Fibroblast of mammary gland (primary cell): ENCODE results near the gene OMG.
"Not testable (repeated sequence)": the region's sequence is repeated elsewhere in the genome, so short reads cannot be mapped to it uniquely, and the experiment has no call there.

Source experiments
- DNase-seq: peaks from one replicate; pipeline ENCODE4 v3.0.0-alpha.2; 2010; ENCODE audit warnings: low read depth
- H3K4me3 ChIP-seq: 2 replicates; pipeline ENCODE4 v1.5.1; 2011; ENCODE audit warnings: low read depth, mild to moderate bottlenecking, low read length, moderate library complexity; ENCODE audit not compliant: control insufficient read depth
- CTCF ChIP-seq: conservative IDR thresholded peaks from 2 replicates; pipeline ENCODE4 v1.5.1; 2011; ENCODE audit warnings: low read depth, low read length, inconsistent platforms; ENCODE audit not compliant: control insufficient read depth, insufficient read depth

Gene OMG

GRCh38 chr17:31297090-31297489 is at the start of gene OMG:
OMG (minus strand) TSS chr17:31297239; CDS start chr17:31296331, 908 bp downstream.
- no peak within 1 kb of the TSS for H3K4me3 ChIP-seq
- DNase-seq, result no peak
- no peak for TF ChIP-seq CTCF

DNA sequence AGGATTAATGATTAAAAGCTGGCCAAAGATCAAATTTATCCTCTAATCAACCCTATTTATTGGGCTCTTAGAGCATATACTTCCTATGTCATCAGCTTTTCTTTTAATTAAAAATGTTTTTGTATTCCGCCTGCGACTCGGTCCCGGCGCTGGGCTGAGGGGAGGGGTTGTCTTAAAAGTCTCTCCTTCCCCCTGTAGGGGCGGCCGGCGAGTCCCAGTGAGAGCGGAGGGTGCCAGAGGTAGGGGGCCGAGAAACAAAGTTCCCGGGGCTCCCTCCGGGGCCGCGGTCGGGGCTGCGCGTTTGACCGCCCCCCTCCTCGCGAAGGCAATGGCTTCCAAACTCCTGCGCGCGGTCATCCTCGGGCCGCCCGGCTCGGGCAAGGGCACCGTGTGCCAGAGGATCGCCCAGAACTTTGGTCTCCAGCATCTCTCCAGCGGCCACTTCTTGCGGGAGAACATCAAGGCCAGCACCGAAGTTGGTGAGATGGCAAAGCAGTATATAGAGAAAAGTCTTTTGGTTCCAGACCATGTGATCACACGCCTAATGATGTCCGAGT is 48.2 kb upstream of the OMG start:
- DNase-seq, H3K4me3 ChIP-seq: not testable (repeated sequence)

- H3K4me3 ChIP-seq, result no peak overlapping the region
- TF ChIP-seq CTCF, result no peak
- peak; percentile 80 for DNase-seq
These were observed 43.0 kb upstream of the OMG start for GRCh38 chr17:31339906-31340661.

GRCh38 chr17:31329221-31329620 is 32.2 kb upstream of the OMG start:
- TF ChIP-seq CTCF, result no peak
- H3K4me3 ChIP-seq, result no peak overlapping the region
- DNase-seq, result no peak

GRCh38 chr17:31328160-31328535 is 31.1 kb upstream of the OMG start:
- H3K4me3 ChIP-seq, result no peak overlapping the region

DNA sequence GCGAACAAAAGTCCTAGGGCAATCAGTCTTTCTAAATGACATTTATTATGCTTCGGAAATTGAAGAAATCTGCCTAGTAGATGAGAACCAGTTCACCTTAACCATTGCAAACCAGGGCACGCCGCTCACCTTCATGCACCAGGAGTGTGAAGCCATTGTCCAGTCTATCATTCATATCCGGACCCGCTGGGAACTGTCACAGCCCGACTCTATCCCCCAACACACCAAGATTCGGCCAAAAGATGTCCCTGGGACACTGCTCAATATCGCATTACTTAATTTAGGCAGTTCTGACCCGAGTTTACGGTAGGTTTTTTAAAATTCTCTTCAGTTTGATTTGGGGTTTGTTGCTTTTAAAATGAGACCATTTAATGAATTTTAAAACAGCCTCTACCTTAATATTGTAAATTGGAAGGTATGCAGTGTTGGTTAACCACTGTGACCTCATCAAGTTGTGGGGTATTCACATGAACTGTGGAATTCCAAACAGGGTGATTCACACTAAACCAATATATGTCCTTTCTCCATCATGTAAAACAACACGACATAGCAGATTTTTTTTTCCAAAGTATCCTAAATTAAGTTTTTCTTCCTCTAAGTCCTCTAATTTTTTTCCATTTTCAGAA is 30.6 kb upstream of the OMG start:
- DNase-seq, result peak; percentile 93
- H3K4me3 ChIP-seq, result no peak overlapping the region
- TF ChIP-seq CTCF, result no peak

More at GRCh38 chr17:31328160-31328535, 31.1 kb upstream of the OMG start:
- no peak for TF ChIP-seq CTCF
- peak; percentile 84 for DNase-seq

DNA sequence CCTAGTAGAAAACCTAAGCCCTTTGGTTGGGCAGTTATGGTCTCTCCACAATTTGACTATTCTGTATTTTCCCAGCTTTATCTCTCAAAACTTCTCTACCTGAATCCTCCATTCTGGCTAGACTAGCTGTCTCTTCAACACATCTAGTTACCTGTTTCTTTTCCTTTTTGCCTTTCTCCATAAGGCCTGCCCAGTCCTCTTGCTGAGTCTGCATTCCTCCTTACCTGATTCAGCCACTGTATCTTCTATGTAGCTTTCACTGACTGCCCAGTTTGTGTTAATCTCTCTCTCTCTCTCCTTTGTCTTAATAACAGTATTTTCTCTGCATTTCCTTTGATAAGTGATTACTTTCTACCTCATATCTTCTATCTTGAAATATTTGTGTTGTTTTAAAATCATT is 26.5 kb upstream of the OMG start:
- no peak overlapping the region for H3K4me3 ChIP-seq
- DNase-seq, result no peak
- no peak for TF ChIP-seq CTCF
